ENCODE results near the gene AATK.

Gene AATK

DNA sequence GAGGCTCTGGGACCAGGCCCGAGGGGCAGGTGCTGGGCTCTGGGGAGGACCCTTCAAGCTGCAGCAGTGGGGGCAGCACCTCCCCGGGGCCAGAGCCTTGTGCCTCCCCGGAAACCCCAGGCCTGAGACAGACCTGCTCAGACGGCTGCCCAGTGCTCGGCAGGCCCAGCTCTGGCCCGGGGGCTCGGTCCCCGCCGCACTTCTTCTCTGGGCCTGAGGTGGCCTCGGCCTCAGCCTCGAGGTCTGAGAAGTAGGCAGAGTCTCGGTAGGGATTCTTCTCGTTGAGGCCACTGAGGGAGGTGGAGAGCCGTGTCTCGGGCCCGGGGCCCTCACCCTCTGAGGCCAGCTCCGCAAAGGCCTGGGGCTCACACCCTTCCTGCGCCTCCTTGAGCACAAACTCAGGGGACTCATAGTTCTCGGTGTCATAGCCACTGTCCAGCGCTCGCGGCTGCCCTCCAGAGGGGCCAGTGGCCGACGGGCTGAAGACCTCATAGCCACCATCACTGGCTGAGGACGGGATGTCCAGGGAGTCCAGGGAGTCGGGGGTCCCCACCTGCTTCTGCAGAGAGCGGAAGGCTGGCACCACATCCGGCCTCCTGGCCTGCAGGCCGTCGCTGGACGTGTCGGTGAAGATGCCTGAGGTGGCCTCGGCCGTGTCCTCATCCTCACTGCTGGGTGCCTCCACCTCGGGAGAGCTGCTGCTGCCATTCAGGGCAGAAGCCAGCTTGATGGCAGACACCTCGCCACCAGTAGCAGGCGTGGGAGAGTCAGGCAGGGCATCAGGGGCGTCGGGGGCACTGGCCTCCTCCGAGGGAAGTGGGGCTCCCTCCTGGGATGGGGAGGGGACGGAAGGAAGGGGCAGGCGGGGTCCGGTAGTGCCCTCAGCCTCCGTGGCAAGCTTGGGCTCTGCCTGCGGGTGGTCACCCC, 45.1 kb downstream of the AATK start:
- TF ChIP-seq, protein P1, sequence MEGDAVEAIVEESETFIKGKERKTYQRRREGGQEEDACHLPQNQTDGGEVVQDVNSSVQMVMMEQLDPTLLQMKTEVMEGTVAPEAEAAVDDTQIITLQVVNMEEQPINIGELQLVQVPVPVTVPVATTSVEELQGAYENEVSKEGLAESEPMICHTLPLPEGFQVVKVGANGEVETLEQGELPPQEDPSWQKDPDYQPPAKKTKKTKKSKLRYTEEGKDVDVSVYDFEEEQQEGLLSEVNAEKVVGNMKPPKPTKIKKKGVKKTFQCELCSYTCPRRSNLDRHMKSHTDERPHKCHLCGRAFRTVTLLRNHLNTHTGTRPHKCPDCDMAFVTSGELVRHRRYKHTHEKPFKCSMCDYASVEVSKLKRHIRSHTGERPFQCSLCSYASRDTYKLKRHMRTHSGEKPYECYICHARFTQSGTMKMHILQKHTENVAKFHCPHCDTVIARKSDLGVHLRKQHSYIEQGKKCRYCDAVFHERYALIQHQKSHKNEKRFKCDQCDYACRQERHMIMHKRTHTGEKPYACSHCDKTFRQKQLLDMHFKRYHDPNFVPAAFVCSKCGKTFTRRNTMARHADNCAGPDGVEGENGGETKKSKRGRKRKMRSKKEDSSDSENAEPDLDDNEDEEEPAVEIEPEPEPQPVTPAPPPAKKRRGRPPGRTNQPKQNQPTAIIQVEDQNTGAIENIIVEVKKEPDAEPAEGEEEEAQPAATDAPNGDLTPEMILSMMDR (IDR thresholded peaks at IDR 0.05; ENCODE audit: insufficient read depth, low read depth, low read length, missing control alignments) = no peak
- no peak for DNase-seq (ENCODE audit: low read depth)
- no peak overlapping the region for H3K4me3 ChIP-seq (ENCODE audit: low read depth, low read length)

DNA sequence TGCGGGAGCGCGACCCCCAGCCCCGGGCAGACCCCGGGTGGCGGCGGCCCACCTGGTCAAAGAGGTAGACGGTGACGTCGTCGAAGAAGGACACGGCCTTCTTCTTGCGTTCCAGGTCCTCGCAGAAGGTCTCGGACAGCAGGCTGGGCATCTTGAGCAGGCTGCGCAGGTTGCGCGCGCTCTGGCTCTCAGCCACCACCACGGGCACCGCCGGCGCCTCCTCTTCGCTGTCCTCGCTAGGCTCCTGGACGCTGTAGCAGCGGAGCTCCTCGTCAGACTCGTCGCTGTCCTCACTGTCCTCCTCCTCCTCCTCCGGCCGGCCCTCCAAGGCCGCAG, 45.9 kb downstream of the AATK start:
- H3K4me3 ChIP-seq (ENCODE audit: low read depth, low read length) = no peak overlapping the region
- DNase-seq (ENCODE audit: low read depth) = no peak
- TF ChIP-seq, protein P1 (IDR thresholded peaks at IDR 0.05; ENCODE audit: insufficient read depth, low read depth, low read length, missing control alignments) = no peak

DNA sequence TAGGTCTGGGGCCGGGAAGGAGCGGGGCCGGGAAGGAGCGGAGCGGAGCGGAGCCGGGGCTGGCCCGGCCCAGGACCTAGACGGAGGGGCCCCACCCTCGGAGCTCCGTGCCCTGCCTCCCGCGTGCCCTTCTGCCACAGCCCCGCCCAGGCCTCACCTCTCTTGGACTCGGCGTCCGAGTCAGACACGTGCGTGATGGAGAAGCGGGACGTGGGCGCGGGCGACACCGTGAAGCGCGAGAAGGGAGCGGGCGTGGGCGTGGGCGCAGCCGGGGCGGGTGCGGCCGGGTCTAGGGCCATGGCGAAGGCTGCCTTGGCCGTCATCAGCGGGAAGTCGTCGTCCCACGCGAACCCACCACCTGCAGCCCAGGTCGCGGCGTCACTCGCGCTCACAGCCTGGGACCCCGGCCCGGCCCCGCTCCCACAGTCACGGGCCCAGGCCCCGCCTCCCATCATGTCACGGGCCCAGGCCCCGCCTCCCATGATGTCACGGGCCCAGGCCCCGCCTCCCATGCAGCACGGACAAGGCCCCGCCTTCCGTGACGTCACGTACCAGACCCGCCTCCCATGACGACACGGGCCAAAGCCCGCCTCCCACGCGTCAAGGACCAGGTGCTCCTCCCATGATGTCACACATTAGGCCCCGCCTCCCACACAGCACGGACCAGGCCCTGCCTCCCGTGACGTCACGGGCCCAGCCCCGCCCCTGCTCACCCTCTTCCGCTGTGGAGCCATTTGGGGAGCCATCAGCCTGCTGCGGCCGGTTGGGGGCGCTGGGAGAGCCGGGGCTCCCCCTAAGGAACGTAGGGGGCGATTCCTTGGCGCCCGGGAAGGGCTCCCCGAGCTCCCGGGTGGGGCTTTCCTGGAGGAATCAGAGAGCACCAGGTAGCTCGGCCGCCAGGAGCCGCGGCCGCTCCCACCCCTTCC, 46.5 kb downstream of the AATK start:
- H3K4me3 ChIP-seq (ENCODE audit: low read depth, low read length) = no peak overlapping the region; the same call in 1 of the 2 replicates
- peak; percentile 87 for DNase-seq (ENCODE audit: low read depth)
- TF ChIP-seq, protein P1 (IDR thresholded peaks at IDR 0.05; ENCODE audit: insufficient read depth, low read depth, low read length, missing control alignments) = no peak

DNA sequence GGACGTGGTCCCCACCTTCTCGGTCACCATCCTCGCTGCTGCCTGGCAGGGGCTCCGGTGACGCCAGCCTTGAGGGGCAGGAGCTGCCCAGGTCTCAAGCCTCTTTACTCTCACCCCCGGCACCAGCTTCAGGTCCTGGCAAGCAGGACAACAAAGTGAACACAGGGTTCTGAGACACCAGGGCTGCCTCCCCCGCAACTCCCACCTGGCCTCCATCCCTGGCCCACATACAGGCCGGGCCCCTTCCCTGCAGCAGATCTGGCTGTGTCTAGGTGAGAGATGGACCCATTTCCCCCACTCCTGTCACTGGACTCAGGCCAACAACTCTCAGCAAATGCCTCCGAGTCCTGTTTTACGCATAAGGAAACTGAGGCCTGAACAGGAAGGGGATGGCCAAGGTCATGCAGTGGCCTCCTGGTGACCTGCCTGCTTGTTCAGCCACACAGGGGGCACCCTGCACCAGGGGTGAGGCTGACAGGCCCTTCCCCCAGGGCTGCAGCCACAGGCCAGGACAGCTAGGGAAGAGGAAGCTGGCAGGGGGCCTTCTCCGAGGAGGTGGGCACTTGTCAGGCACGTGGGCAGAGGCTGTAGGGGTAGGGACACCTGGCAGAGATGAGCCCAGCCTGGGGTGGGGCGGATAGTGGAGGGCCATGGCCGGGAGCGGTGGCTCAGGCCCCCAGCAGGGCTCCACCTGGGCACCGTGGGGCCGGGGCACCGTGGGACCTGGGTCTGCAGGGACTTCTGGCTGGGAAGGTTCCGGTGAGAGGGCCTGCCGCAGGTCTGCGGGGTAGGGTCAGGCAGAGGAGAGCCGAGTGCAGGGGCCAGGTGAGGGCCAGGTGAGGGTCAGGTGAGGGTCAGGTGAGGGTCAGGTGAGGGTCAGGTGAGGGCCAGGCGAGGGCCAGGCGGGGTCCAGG, 47.5 kb downstream of the AATK start:
- no peak overlapping the region for H3K4me3 ChIP-seq (ENCODE audit: low read depth, low read length)
- no peak for DNase-seq (ENCODE audit: low read depth)
- TF ChIP-seq, protein P1 (IDR thresholded peaks at IDR 0.05; ENCODE audit: insufficient read depth, low read depth, low read length, missing control alignments) = no peak

DNA sequence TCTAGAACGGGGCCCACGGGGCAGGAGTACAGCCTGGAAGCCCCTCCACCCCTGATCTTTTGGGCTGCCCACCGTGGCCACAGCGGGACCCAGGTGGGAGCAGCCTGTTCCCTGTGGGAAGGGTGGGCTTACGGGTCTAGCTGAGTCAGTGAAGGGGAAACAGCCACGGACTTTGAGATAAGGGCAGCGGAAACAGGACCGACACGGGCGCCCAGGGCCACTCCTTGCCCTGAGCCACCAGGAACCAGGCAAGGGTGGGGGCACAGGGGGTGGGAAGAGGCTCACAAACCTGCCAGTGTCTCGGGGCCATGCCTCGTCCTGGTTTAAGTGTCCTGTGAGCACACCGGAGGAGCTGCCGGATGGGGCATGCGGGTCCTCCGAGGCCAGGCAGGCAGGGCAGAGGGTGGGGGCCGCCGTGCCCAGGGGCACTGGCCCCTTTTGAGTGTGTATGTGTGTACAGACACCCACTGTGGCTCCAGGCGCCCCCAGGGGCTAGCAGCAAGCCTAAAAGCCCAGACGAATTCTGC, 48.3 kb downstream of the AATK start:
- TF ChIP-seq, protein P1 (IDR thresholded peaks at IDR 0.05; ENCODE audit: insufficient read depth, low read depth, low read length, missing control alignments) = no peak
- H3K4me3 ChIP-seq (ENCODE audit: low read depth, low read length) = no peak overlapping the region
- no peak for DNase-seq (ENCODE audit: low read depth)

DNA sequence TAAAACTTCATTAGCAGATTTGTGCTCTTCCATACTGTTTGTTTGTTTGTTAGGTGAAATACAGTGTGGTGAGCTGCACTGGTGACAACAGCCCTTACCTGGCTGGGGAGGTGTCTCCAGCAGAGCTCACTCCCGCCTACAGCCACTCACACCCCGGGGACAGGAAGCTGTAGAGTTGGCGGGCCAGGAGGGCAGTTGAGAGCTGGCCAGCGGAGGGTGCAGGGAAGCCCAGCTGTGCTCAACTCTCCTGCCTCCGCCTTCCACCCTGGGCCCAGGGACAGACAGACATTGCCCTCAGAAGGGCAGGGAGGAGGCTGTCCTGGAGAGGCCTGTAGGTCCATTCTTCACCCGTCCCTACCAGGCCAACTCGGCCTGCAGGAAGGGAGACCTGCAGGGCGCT, 49.3 kb downstream of the AATK start:
- TF ChIP-seq, protein P1 (IDR thresholded peaks at IDR 0.05; ENCODE audit: insufficient read depth, low read depth, low read length, missing control alignments) = no peak
- DNase-seq (ENCODE audit: low read depth) = no peak
- H3K4me3 ChIP-seq (ENCODE audit: low read depth, low read length) = no peak overlapping the region
